DOHH2 (cell line): ENCODE data around the gene WWC1.

Source experiments
- H3F3A ChIP-seq: fragments of 200-600 bp; sonication (generic), shearing (Covaris generic); 2 replicates; pipeline ENCODE4 v1.6.0; 2016; ENCODE audit warnings: antibody characterized with exemption, mild to moderate bottlenecking; ENCODE audit not compliant: control insufficient read depth, insufficient read depth
- H3K27ac ChIP-seq: fragments of 200-600 bp; sonication (generic); 2 replicates; pipeline ENCODE4 v1.5.1; 2014; ENCODE audit warnings: low read depth, mild to moderate bottlenecking, low read length, moderate library complexity
- H3K27me3 ChIP-seq: fragments of 200-600 bp; sonication (generic); 2 replicates; pipeline ENCODE4 v1.6.1; 2014; ENCODE audit warnings: mild to moderate bottlenecking, low read length, mixed read lengths; ENCODE audit not compliant: control insufficient read depth
- H3K36me3 ChIP-seq: fragments of 200-600 bp; sonication (generic); 2 replicates; pipeline ENCODE4 v1.6.1; 2014; ENCODE audit warnings: mild to moderate bottlenecking, low read length, moderate library complexity, mixed read lengths; ENCODE audit not compliant: control insufficient read depth
- H3K4me1 ChIP-seq: fragments of 200-600 bp; sonication (generic); 2 replicates; pipeline ENCODE4 v1.6.1; 2014; ENCODE audit warnings: mild to moderate bottlenecking, low read length, mixed read lengths; ENCODE audit not compliant: control insufficient read depth
- H3K4me2 ChIP-seq: fragments of 200-600 bp; sonication (generic); 2 replicates; pipeline ENCODE4 v1.6.0; 2014; ENCODE audit warnings: mild to moderate bottlenecking, low read length, moderate library complexity
- H3K4me3 ChIP-seq: fragments of 200-600 bp; sonication (generic); 2 replicates; pipeline ENCODE4 v1.5.1; 2014; ENCODE audit warnings: mild to moderate bottlenecking, low read length, mixed read lengths
- H3K79me2 ChIP-seq: fragments of 200-600 bp; sonication (generic); 2 replicates; pipeline ENCODE4 v1.6.1; 2014; ENCODE audit warnings: mild to moderate bottlenecking, low read length, mixed read lengths; ENCODE audit not compliant: control insufficient read depth
- H3K9me2 ChIP-seq: fragments of 200-600 bp; sonication (generic); replicated peaks from 2 replicates; pipeline ENCODE4 v1.6.1; 2014; ENCODE audit warnings: mild to moderate bottlenecking, low read length, mixed read lengths; ENCODE audit not compliant: control insufficient read depth
- H3K9me3 ChIP-seq: fragments of 200-600 bp; sonication (generic); 2 replicates; pipeline ENCODE4 v1.6.1; 2014; ENCODE audit warnings: antibody characterized with exemption, low read length, mixed read lengths; ENCODE audit not compliant: control insufficient read depth, insufficient read depth
- H4K20me1 ChIP-seq: fragments of 200-600 bp; sonication (generic); 2 replicates; pipeline ENCODE4 v1.6.0; 2014; ENCODE audit warnings: low read depth, mild to moderate bottlenecking, antibody characterized with exemption, low read length, moderate library complexity; ENCODE audit not compliant: control insufficient read depth, insufficient read depth
- EZH2phosphoT487 ChIP-seq: fragments of 200-600 bp; sonication (generic); IDR thresholded peaks from 2 replicates; pipeline ENCODE4 v1.6.1; 2017; ENCODE audit warnings: borderline replicate concordance, mild to moderate bottlenecking, antibody characterized with exemption, low read length, moderate library complexity, mixed read lengths
- TF ChIP-seq, protein P1 (sequence below): fragments of 200-600 bp; sonication (generic); IDR thresholded peaks from one replicate; pipeline ENCODE4 v1.5.1; 2014; ENCODE audit warnings: antibody characterized with exemption, mild to moderate bottlenecking, low read depth, low read length; ENCODE audit not compliant: poor library complexity, severe bottlenecking

WWC1 gene

DNA sequence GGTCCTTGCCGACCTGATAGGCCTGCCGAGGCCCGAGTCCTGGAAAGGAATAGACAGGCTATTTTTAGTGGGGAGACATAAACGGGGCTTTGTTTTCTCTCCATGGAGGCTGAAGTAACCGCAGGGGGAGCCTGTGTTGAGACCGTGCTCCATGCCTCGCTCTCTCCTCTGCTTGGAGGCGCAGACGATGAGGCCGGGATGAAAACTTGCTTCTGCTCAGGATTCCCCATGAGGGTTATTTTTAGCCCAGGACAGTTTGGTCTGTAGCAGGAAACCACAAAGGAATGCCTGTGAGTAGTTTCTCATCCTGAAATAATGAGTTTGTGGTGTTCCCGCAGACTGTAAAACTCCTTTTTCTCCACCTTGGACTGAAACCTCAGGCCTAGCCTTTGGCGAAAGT, 112.9 kb downstream of the WWC1 start:
- TF ChIP-seq, protein P1, sequence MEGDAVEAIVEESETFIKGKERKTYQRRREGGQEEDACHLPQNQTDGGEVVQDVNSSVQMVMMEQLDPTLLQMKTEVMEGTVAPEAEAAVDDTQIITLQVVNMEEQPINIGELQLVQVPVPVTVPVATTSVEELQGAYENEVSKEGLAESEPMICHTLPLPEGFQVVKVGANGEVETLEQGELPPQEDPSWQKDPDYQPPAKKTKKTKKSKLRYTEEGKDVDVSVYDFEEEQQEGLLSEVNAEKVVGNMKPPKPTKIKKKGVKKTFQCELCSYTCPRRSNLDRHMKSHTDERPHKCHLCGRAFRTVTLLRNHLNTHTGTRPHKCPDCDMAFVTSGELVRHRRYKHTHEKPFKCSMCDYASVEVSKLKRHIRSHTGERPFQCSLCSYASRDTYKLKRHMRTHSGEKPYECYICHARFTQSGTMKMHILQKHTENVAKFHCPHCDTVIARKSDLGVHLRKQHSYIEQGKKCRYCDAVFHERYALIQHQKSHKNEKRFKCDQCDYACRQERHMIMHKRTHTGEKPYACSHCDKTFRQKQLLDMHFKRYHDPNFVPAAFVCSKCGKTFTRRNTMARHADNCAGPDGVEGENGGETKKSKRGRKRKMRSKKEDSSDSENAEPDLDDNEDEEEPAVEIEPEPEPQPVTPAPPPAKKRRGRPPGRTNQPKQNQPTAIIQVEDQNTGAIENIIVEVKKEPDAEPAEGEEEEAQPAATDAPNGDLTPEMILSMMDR: no peak
- no peak for TF ChIP-seq EZH2phosphoT487
- Histone ChIP-seq H3K36me3 (no peaks in the 10 kb centered on the region), H3K9me2 (no peaks in the 10 kb centered on the region), H3K27ac (no peak overlapping the region), H3K4me1 (no peaks in the 10 kb centered on the region), H3K4me2 (no peak overlapping the region), H3K4me3 (no peak overlapping the region), H3F3A (no peaks in the 10 kb centered on the region), H3K9me3 (no peaks in the 10 kb centered on the region), H4K20me1 (no peaks in the 10 kb centered on the region), H3K79me2 (no peaks in the 10 kb centered on the region), H3K27me3 (no peaks in the 10 kb centered on the region)

DNA sequence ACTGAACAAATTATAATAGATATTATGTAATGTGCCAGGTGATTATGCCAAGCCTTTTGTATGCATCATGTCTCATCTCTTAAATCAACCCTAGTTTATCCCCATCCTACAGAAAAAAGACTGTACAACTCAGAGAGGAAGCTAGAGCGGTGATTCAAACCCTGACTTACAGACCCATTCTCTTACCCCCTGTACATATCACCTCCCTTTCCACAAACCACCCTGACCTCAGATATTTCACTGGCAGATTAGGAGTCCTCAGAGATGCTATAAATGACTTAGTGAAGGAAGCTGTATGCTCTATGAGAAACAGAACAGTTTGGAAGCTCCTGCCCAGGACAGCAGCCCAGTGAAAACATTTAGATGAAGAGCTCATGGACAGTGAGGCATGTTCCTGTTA, 115.8 kb downstream of the WWC1 start:
- H3K4me2 ChIP-seq: no peak overlapping the region
- H3F3A ChIP-seq: no peaks in the 10 kb centered on the region
- H3K4me1 ChIP-seq: no peaks in the 10 kb centered on the region
- H3K79me2 ChIP-seq: no peaks in the 10 kb centered on the region
- no peaks in the 10 kb centered on the region for H4K20me1 ChIP-seq
- no peak overlapping the region for H3K4me3 ChIP-seq
- TF ChIP-seq, protein P1: no peak
- no peak for TF ChIP-seq EZH2phosphoT487
- no peaks in the 10 kb centered on the region for H3K9me3 ChIP-seq
- H3K36me3 ChIP-seq: no peaks in the 10 kb centered on the region
- H3K27ac ChIP-seq: no peak overlapping the region
- no peaks in the 10 kb centered on the region for H3K9me2 ChIP-seq
- H3K27me3 ChIP-seq: no peaks in the 10 kb centered on the region

DNA sequence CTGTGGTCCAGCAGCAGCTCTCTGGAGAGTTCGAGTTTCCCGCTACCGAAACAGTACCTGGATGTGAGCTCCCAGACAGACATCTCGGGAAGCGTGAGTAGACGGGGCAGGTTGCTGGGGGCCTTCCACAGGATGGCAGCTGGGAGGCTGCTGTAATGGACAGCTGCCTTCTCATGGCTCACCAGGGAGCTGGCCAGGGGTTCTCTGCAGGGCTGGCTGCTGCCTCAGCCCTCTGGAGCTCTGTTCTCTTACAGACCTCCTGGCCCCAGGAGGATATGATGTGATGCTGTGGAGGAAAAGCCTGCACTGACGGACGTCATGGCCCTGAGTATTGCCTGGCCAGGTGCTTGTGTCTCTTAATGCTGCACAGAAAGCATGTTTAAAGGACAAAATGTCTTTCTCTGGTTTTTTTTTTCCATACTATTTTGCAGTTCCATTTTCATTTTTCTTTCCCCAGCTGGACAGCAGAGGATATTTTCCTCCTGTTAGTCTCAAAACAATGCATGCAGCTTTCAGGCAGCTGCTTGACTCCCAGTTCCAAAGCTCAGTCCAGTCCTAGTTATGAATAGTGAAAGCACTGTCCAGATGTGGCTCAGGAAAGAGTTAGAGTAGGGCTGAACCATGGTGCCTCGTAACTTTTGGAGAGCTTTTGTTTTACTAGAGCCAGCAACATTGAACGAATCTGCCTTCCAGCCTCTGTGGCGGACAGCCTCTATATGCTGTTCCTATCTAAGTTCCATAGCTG, 117.3 kb downstream of the WWC1 start:
- Histone ChIP-seq H3F3A (no peaks in the 10 kb centered on the region), H3K27ac (no peak overlapping the region), H3K36me3 (no peaks in the 10 kb centered on the region), H3K9me2 (no peaks in the 10 kb centered on the region), H3K27me3 (no peaks in the 10 kb centered on the region), H3K4me2 (no peak overlapping the region), H3K4me1 (no peaks in the 10 kb centered on the region), H4K20me1 (no peaks in the 10 kb centered on the region), H3K4me3 (no peak overlapping the region), H3K9me3 (no peaks in the 10 kb centered on the region), H3K79me2 (no peaks in the 10 kb centered on the region)
- TF ChIP-seq, protein P1: no peak
- no peak for TF ChIP-seq EZH2phosphoT487
